RPMI7951 (cell line): ENCODE data around the gene SIGLEC1. TPM values are rescaled to one million over a fixed set of nuclear protein-coding genes. Genes with fewer than 3 reads are reported as not detected.

Experiments
- DNase-seq: peaks from one replicate; pipeline ENCODE4 v3.0.0-alpha.2; 2012; ENCODE audit warnings: low read depth
- total RNA-seq: library from RNA; depleted of rRNA; stranded (reverse); fragments of >200 nt; shearing (Covaris generic); gene quantifications from 2 replicates; pipeline ENCODE4 v1.2.3, GENCODE V29; 2014

Gene SIGLEC1
- total RNA-seq, 1 experiment from 2014 or later = not detected

DNA sequence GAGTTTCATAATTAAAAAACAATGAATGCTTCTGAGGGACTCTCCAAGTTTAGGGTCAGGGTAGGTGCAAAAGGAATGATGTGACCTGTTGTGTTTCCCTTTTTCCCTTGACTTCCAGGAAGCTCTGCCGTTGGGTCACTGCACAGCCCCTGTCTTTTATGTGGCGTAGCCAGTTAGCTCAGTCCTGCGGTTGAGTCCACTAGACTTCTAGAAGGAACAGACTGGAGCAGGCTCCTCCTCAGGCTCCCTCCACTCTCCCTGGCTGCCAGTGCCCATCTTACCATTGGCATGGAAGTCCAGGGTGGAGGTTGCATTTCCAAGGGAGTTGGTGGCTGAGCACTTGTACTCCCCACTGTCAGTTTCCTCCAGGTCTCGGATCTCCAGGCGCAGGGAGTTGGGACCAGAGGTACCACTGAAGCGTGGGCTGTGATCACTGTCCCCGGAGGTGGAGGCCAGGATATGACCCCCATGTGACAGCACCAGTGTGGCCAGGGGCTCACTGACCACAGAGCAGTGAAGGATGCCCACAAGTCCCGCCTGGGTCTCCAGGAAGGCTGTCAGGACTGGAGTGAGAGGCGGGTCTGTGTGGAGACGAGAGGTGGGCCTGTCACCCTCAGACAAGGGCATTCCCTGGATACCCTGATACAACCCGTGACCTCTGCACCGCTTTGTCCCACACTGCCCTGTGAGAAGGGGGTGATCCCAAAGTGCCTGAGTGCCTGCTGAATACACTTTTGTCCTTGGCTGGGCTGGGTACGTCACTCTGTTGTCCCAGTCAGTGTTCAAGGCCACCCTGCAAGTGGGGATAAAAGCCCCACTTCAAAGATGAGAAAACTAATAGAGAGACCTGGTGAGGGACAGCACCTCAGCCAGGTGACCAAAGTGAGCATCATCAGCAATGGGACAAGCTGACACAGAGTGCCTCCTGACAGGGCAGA, 11.1 kb downstream of the SIGLEC1 start:
- no peak for DNase-seq

DNA sequence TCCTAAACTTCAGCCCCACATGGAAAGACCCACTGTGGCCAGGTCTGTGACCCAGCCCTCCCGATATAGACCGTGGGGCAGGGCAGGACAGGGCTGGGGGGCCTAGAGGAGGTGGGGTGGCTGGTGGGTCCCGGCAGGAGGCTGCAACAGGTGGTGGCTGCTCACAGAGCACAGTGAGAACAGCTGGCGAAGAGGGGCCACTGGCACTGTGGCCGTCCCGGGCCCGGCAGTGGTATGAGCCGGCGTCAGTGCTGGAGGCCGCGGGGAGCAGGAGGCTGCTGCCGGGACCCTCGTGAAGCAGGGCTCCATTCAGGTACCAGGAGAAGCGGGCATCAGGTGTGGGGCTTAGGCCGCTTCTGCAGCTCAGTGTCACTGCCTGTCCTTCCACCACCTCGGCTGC, 13.4 kb downstream of the SIGLEC1 start:
- no peak for DNase-seq

DNA sequence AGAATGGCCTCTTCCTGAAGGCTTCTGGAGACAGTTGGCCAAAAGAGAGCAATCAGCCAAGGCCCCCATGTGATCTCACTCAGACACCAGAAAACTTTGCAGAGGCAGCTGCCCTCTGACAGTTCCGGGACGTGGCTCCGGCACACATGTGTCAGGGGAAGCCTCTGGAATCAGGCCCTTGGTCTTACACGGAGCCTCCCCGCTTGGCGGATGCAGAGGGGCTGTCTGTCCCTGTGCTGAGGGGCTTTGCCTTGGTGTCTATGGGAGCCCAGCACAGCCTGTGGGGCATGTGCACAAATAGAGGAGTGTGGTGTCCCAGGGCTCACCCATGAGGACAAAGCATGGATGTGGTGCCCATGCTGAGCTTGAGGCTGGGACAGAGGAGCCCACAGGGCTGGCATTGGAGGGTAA, 13.8 kb downstream of the SIGLEC1 start:
- DNase-seq = no peak

DNA sequence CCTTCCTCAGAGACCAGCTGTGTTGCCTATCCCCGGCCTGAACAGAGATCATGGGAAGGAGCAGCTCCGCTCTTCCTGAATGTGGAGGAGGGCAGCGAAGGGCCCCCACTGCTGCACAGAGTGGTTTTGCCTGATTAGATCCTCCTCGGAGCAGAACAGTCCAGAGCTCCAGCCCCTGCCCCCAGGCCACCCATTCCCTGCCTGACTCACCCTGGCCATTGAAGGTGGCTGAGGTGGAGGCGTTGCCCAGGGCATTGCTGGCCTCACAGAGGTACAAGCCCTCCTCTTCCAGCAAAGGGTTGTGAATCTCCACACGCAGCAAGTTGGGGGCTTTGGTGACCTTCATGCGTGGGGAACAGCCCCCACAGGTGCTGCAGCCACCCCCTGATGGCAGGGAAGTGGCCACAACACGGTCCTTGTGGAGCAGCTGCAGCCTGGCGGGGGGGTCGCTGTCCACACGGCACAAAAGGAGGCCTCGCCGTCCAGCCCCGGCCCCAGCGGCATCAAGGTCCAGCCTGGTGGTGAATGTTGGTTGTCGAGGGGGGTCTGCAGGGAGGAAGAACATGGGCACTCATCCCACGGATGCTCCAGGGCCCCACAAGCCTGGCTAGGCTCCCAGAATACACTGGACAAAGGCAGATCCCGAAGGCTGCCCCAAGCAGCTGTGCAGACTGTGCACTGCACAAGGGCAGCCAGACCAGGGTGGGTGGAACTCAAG, 14.7 kb downstream of the SIGLEC1 start:
- peak; percentile 32 for DNase-seq

DNA sequence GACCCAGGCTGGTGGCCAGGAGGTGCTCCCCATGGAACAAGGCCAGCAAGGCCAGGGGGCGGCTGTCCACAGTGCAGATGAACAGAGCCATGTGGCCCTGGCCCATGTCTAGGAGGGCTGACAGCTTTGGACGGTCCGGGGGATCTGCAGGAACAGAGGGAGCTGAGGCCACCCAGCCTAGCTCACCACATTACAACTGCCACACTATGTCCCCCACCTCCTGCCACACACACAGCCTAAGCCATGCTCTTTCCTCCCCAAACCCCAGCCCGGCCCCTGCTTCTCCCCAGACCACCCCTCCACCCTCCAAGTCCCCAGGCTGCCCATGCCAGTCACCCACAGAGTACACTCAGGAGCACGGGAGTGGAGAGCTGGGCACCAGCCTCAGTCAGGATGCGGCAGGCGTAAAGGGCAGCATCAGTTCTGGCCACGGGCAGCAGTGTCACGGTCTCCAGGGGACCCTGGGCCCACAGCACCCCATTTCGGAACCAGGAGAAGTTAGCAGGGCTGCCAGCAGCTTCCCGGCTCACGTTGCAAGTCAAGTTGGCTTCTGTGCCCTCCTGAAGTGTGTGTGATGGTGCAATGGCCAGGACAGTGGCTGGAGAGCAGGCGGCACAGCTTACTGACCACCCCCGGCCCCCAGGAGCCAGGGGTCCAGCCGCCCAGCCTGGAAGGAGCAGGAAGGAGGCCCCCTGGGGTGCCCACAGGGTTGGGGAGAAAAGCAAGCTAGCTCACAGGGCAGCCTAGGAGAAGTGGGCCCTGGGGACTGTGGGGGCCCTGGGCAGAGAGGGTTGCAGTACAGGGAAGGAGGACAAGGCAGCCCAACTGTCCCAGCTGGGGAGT, 15.4 kb downstream of the SIGLEC1 start:
- DNase-seq = no peak

DNA sequence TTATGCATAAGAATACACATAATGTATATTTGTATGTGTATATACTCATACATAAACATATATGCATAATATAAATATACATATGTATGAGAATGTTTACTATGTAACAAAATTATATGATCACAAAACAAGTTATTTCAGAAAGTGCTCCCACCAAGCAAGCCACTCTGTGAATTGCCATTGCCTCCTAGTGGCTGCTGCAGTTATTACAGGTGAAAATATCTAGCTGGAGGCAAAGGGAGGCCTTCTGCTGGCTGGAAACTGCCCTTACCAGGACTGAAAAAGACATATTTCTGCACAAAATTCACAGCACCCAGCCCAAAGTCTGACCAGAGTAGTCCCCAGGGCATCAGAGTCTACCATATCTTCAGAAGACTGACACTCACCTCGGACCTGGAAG, 16.2 kb downstream of the SIGLEC1 start:
- DNase-seq = peak; percentile 22

DNA sequence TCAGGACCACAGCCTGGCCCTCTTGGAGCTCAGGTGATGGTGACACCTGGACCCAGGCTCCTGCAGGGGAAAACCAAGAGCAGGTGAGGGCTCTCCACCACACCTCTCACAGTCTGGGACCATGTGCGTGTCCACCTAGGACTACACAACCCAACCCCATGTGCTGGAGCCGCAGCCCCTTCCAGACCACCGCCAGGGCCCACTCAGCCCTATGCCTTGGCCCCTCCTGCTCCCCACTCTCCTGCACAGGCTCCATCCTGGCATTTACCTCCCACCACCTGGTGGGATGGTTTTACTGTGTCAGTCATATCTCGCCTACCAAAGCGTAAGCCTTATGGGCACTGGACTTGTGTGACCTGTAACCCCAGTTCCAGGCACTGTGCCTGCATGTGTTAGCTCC, 17.5 kb downstream of the SIGLEC1 start:
- DNase-seq = no peak

DNA sequence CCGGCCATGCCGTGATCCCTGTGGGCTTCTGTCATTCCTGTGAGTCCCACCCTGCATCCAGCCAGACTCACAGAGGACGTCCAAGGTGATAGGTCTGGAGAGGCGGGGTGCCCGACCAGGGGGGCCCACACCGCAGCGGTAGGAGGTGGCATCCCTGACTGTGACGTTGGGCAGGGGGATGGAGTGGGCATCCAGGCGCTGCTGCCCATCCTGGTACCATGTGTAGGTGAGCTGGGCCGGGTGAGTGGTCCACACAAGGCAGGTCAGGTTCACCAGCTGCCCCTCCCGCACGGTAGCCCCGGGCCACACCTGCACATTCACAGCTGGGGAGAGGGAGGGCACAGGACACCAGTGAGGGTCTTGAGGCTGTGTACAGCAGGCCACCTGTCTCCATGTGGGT, 19.0 kb downstream of the SIGLEC1 start:
- no peak for DNase-seq

DNA sequence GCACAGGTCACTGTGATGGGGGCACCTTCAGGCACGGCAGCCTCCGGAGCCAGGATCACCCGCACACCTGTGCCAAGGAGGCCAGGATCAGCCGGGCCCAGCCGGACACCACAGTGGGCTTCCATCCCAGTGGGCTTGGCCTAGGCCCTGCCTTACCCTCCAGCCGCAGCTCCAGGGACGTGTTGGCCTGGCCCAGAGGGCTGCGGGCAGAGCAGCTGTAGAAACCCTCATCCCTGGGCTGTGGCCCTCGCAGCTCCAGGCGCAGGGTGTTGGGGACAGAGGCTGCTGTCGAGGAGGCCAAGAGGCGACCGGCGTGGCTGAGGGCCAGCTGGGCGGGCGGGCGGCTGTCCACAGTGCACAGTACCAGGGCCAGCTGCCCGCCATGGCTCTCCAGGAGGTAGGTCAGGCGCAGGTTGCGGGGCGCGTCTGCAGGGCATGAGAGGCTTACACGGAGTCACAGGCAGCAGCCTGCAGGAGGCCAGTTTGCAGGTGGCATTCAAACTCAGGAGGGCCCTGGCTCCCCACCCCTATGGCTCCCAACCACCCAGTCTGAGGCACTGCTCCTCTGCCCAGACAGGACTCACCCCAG, 19.6 kb downstream of the SIGLEC1 start:
- no peak for DNase-seq

DNA sequence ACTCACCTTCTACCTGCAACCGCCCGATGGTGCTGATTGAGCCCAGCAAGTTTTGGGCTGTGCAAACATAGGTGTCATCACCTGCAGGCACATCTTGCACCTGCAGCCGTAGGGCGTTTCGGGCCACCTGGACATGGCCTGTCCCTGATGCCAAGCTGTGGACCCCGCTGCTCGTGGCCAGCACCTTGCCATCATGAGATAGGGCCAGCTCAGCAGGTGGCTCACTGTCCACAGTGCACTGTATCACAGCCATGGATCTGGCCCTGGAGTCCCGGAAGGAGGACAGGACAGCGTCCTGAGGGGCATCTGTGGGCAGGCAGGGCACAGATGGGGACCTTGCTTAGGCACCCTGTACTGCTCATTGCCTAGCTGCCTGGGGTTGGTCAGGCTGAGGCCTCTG, 20.5 kb downstream of the SIGLEC1 start:
- DNase-seq = no peak

DNA sequence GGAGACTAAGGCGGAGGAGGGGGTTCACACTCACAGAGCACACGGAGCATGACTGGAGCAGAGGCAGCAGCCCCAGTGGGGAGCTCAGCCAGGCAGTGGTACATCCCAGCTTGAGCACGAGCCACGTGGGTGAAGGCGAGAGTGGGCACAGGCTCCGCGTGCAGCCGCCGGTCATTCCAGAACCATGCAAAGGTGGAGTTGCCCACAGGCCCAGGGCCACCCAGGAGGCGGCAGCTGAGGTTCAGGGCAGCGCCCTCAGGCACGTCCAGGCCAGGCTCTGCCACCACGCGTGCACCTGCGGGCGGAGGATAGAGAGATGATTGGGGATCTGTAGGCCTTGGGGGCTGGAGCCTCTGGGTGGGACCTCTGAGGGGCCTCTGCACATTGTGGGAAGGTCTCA, 21.1 kb downstream of the SIGLEC1 start:
- DNase-seq = no peak

DNA sequence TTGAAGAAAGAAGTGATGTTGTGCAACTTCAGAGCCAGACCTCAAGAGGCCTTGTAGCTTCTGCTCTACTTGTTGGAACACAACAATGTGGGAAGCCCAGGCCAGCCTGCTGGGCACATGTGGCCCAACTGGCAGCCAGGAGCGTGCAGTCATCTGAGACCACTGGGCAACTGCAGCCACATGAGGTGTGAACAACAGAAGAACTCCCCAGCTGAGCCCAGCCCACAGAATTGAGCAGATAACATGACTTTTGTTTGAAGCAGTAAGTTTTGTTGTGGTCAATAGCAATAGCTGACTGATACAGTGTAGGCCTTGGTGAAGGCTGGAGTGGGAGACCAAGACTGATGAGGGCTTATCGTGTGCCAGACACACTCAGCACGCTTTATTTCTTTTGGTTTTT, 22.0 kb downstream of the SIGLEC1 start:
- DNase-seq = no peak

DNA sequence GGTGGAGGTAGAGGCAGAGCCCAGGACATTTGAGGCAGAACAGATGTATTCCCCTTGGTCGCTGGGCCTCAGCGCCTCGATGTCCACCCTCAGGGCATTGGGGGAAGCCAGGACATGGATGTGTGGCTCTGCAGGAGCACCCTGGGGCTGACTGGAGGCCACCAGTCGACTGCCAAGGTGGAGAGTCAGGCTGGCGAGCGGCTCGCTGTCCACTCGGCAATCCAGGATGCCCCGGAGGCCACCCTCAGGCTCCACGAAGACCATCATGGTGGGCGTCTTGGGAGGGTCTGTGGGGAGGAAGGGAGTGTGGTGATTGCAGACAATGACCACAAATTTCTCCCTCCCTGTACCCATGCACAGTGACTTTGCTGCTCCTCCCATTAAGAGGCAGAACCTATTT, 22.4 kb downstream of the SIGLEC1 start:
- DNase-seq = no peak

DNA sequence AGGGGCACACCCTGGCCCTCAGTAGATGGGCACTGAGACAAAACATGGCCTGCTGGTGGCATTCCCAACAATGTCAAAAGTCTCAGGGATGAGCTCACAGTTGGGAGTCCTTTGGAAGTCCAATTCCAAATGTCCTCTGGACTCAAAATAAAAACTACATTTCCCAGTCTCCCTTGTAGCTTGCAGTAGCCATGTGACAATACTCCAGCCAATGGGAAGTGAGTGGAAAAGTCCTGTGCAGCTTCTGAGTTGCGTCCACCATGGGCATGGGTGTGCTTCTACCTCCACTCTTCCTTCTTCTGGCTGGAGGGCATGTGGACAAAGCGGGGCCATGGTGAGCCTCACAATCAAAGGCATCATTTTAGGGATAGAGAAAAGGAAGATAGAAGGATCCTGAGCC, 24.7 kb downstream of the SIGLEC1 start:
- DNase-seq = peak; percentile 81

DNA sequence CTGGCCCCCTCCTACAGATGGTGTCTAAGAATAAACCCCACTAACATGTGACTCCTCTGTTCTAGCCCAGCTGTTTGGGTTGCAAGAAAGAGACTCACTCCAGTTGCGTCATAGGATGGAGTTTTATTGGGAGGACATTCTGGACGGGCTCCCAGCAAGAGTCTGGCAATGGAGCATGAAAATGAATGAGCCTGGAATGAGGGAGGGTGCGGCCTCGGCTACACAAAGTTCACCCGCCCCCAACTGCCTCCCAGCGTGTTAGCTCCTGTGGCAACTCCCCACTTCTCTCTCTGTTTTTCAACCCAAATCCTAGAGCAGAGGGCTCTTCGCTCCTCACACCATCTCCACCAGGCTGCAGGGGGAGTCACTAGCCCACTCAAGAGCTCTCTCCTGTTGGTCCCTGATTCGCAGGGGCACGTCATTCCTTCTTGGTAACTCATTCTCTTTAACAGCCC, 25.5 kb downstream of the SIGLEC1 start:
- DNase-seq = peak; percentile 79

DNA sequence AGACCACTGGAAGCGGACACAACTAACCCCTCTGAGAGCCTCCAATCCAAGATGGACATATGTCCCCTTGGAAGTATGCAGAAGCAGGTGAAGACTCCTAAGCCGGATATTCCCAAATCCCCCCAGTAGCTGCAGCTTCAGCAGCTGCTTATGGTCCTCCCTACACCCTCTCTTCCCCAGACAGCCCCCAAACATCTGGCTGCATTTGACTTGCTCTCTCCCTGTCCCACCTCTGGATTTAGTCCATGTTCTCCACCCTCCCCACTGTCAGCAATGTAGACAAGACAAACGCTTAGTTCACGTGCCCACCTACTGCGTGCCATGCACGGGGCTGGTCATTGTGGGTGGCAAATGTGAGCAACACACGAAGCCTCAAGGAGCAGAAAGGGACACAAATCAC, 26.0 kb downstream of the SIGLEC1 start:
- no peak for DNase-seq

DNA sequence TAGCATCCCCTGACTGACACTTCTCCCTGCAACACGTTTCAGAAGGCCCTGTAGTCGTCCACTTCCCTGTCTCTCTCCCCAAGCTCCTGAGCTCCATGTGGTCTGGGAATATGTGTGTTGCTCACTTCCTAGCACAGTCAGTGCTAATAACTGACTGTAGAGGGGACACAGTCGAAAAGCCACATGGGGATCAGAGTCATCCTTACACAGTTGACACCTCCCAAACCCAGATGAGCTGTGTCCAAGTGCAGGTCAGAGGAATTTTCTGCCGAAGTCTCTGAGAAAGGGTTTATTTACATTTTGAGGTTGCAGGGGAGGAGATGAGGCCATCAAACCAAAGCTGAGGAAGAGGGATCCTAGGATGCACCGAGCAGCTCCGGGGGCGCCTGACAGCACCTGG, 27.1 kb downstream of the SIGLEC1 start:
- no peak for DNase-seq

DNA sequence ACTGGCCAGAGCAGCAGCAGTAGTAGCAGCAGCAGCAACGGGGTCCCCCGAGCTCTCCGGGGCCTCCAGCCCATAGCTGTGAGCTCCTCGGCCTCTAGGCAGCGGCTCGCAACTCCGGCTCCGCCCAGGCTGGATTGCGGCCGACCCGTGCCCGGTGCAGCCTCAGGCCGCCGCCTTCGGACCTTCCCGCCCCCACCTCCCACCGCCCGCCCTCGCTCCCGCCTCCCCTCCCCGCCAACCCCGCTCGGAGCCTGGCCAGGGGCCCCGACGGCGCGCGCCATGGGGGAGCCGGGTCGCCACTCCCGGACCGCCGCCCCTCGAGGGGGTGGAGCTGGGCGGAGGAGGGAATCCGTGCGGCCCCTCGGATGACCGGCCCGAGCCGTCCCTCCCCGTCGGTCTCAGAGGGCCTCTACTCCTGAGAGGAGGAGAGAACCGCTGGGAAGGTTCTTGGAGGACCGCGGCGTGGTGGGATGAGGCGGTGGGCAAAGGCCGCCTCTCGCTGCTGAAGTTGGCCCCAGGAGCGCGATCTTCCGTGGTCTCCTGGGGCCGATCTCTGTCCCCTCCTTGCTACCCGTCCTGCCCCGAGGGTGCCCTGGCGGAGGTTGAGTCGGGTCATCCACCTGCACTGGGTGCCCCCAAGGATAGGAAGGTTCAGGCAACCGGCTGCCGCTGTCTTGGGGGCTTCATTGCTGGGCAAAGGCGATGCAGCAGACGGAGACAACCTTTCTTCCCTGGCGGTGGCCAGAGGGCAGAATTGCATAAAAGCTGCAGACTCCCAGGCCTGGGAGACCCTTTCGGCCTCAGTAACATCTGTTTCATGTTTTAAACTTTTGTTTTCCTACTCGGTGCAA, 30.2 kb downstream of the SIGLEC1 start, which contains the start of gene ADAM33:
Gene ADAM33 (minus strand): TSS at position 80 of the 851 bp plus-strand sequence. CDS start 6 bp downstream, at position 74.
- DNase-seq = peak; percentile 32

DNA sequence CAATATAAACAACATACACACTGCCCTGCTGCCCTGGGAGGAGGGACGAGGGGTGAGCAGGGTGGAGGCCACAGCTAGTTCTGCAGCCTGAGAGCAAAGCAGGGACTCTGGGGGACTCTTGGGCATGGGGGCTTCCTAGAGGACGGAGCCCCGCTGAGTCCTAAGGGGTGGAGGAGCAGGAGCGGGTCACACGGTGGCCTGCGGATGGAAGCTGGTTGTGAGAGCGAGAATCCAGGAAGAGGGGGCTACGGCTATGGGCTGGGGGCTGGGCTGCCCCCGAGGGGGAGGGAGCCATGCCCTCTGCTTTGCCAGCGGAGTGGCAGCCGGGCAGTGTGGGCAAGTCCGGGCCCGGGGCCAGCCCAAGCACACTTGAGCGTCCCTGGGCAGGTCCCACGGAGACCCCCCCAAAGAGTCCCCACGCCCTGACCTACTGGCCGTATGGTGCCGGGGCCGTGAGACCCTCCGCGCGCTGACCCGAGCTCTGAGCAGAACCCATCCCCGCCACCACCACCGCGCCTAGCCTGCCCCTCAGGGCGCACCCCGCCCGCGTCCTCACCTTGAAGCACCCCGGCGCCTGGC, 31.0 kb downstream of the SIGLEC1 start:
- no peak for DNase-seq

DNA sequence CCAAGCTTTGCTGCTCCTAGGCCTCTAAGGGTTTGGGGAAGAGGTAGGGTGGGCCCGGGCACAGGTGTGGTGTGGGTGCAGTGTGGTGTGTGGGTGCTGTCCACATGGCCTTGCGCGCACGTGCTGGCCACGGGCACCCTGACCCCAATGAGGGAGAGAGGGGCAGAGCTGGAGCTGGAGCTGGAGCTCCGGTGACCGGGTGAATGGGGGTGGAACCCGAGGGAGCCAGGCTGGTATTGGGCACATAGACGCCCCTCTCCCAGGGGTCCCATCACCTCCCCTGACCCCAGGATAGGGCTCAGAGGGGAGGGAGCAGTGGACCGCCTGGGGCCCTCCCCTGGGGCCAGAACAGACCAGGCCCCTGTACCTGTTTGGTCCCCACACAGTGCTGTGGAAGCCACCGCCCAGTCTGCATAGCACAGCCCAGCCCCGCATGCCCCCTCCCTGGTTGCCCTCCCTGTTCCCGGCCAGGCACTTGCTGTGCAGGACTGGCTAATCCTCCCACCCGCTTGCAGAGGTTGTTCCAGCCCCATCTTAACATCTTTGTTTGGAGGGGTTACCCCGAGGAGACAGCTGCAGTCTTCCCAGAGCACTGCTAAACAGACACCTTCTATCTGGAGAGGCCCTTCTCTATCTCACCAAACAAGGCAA, 31.6 kb downstream of the SIGLEC1 start:
- DNase-seq = no peak
